HCT116 (cell line): Measurements from ENCODE around the gene UAP1. TPM values are rescaled to one million over a fixed set of nuclear protein-coding genes. Genes with fewer than 3 reads are reported as not detected.

ENCODE experiments used
- ATAC-seq: fragments of 200-7000 bp; cut with Tn5 transposase; 2 replicates; pipeline ENCODE4 v1.9.1; 2020; ENCODE audit warnings: mild to moderate bottlenecking, moderate library complexity
- BruUV-seq: library from RNA; stranded (reverse); fragments of 400-500 nt; replicated peaks from 2 replicates; lab custom pipeline; 2021; lab: Mats Ljungman, UMichigan
- CTCF ChIA-PET: fragments of 300-600 bp; sonication (Branson Sonifier 250); formaldehyde crosslinking; loops from one replicate; lab custom pipeline; 2021; ENCODE audit warnings: antibody characterized with exemption; lab: Charles Lee
- POLR2A ChIA-PET: fragments of 300-600, 350-600 bp; sonication (Branson Sonifier 250); formaldehyde crosslinking; loops from one replicate; lab custom pipeline; 2021; ENCODE audit warnings: antibody characterized with exemption; lab: Charles Lee
- RAD21 ChIA-PET, 2 experiments: fragments of 300-600 bp; sonication (Branson Sonifier 250); formaldehyde crosslinking; loops; one replicate each; lab custom pipeline; 2023; ENCODE audit warnings: low total read pairs in 2 of 2; ENCODE audit not compliant: uncharacterized antibody in 2 of 2, unreplicated experiment in 2 of 2, low non-redundant PET in 1 of 2; lab: Charles Lee
- DNase-seq: peaks from one replicate; pipeline ENCODE4 v3.0.0-alpha.2; 2010; ENCODE audit warnings: low read depth, low spot score
- H2AFZ ChIP-seq: fragments of 200-600 bp; shearing (Covaris generic), sonication (generic); 2 replicates; pipeline ENCODE4 v1.6.1; 2017; ENCODE audit warnings: low read depth, mixed run types, mixed read lengths, antibody characterized with exemption, low read length; ENCODE audit not compliant: poor library complexity, severe bottlenecking
- H3K27ac ChIP-seq: 2 replicates; pipeline ENCODE4 v1.5.1; 2012; ENCODE audit warnings: low read depth, low read length
- H3K27me3 ChIP-seq: fragments of 200-600 bp; sonication (generic); 2 replicates; pipeline ENCODE4 v1.6.1; 2016; ENCODE audit warnings: mixed run types, low read length, mixed read lengths; ENCODE audit not compliant: insufficient read depth
- H3K36me3 ChIP-seq, 2 experiments: fragments of 200-500 bp in 1 of 2; fragments of 200-600 bp in 1 of 2; sonication (Bioruptor generic) in 1 of 2; sonication (generic) in 1 of 2; 2 replicates each; pipeline versions ENCODE4 v1.5.1 to v1.6.1; 2014 to 2016; ENCODE audit warnings: low read length in 2 of 2, inconsistent platforms in 1 of 2, mixed read lengths in 1 of 2, mixed run types in 1 of 2; ENCODE audit not compliant: insufficient read depth in 2 of 2, control insufficient read depth in 1 of 2
- H3K4me1 ChIP-seq, 2 experiments: fragments of 200-600 bp in 1 of 2; sonication (generic) in 1 of 2; 2 replicates each; pipeline versions ENCODE4 v1.5.1 to v1.6.1; 2012 to 2017; ENCODE audit warnings: low read length in 2 of 2, inconsistent platforms in 1 of 2, mild to moderate bottlenecking in 1 of 2, mixed read lengths in 1 of 2, mixed run types in 1 of 2, moderate library complexity in 1 of 2; ENCODE audit not compliant: insufficient read depth in 2 of 2, control insufficient read depth in 1 of 2
- H3K4me2 ChIP-seq: fragments of 200-600 bp; sonication (generic); 2 replicates; pipeline ENCODE4 v1.6.1; 2017; ENCODE audit warnings: mixed run types, low read length, mixed read lengths
- H3K4me3 ChIP-seq, 2 experiments: fragments of 200-600 bp in 1 of 2; sonication (generic) in 1 of 2; replicated peaks in 1 of 2; 2 replicates each; pipeline ENCODE4 v1.5.1; 2011 to 2016; ENCODE audit warnings: low read length in 2 of 2, control low read depth in 1 of 2, low read depth in 1 of 2, mild to moderate bottlenecking in 1 of 2, mixed read lengths in 1 of 2, mixed run types in 1 of 2
- H3K79me2 ChIP-seq: fragments of 200-600 bp; sonication (generic); 2 replicates; pipeline ENCODE4 v1.6.1; 2017; ENCODE audit warnings: mild to moderate bottlenecking, mixed run types, low read length, moderate library complexity, mixed read lengths; ENCODE audit not compliant: insufficient read depth
- H3K9ac ChIP-seq: fragments of 200-600 bp; sonication (generic); 2 replicates; pipeline ENCODE4 v1.6.1; 2016; ENCODE audit warnings: low read length, mixed read lengths
- H3K9me2 ChIP-seq: fragments of 200-600 bp; sonication (generic), shearing (Covaris generic); 2 replicates; pipeline ENCODE4 v1.6.1; 2017; ENCODE audit warnings: mixed run types, mild to moderate bottlenecking, moderate library complexity; ENCODE audit not compliant: insufficient read depth
- H3K9me3 ChIP-seq, 2 experiments: fragments of 200-500 bp in 1 of 2; fragments of 200-600 bp in 1 of 2; sonication (Bioruptor generic) in 1 of 2; sonication (generic) in 1 of 2; 2 replicates each; pipeline ENCODE4 v1.6.1; 2014 to 2017; ENCODE audit warnings: low read length in 2 of 2, mixed read lengths in 2 of 2, inconsistent platforms in 1 of 2, low read depth in 1 of 2, mild to moderate bottlenecking in 1 of 2, mixed run types in 1 of 2, moderate library complexity in 1 of 2; ENCODE audit not compliant: control insufficient read depth in 1 of 2, insufficient read depth in 1 of 2
- H4K20me1 ChIP-seq: fragments of 200-600 bp; sonication (generic), shearing (Covaris generic); 2 replicates; pipeline ENCODE4 v1.6.1; 2017; ENCODE audit warnings: mixed run types, mild to moderate bottlenecking, moderate library complexity; ENCODE audit not compliant: insufficient read depth
- ATF3 ChIP-seq: IDR thresholded peaks from 2 replicates; pipeline ENCODE4 v1.6.1; 2012
- CBX3 ChIP-seq: IDR thresholded peaks from 2 replicates; pipeline ENCODE4 v1.6.1; 2012; ENCODE audit warnings: low read depth
- CTCF ChIP-seq, 3 experiments: fragments of 200-600 bp in 1 of 3; sonication (generic) in 1 of 3; IDR thresholded peaks in 2 of 3; conservative IDR thresholded peaks in 1 of 3; 2 replicates each; pipeline ENCODE4 v1.5.1; 2012 to 2017; ENCODE audit warnings: low read depth in 2 of 3, low read length in 2 of 3, antibody characterized with exemption in 1 of 3, borderline replicate concordance in 1 of 3, control low read depth in 1 of 3, mild to moderate bottlenecking in 1 of 3, mixed read lengths in 1 of 3, mixed run types in 1 of 3, moderate library complexity in 1 of 3; ENCODE audit not compliant: insufficient read depth in 1 of 3
- REST ChIP-seq: IDR thresholded peaks from 2 replicates; pipeline ENCODE4 v1.6.1; 2012; ENCODE audit warnings: low read depth
- SIN3A ChIP-seq: IDR thresholded peaks from 2 replicates; pipeline ENCODE4 v1.6.1; 2012; ENCODE audit warnings: low read depth
- YY1 ChIP-seq: IDR thresholded peaks from 2 replicates; pipeline ENCODE4 v1.6.1; 2011; ENCODE audit warnings: low read length, low read depth, moderate library complexity, mild to moderate bottlenecking; ENCODE audit not compliant: insufficient replicate concordance; ENCODE audit errors: extremely low read depth
- intact Hi-C: fragments of 100-400 bp; cut with micrococcal nuclease; formaldehyde crosslinking; loops from 2 replicates; pipeline ENCODE4 v1.10.0; 2022
- total RNA-seq: library from RNA; stranded (reverse); gene quantifications from one replicate; pipeline ENCODE4 v1.2.1, GENCODE V29; 2021; ENCODE audit not compliant: unreplicated experiment

The UAP1 gene
- total RNA-seq, 1 experiment from 2014 or later = 51.4 TPM

GRCh38 chr1:162631546-162632191, 70.1 kb downstream of the UAP1 start (continued):
- no peak for TF ChIP-seq CTCF (IDR thresholded peaks at IDR 0.05 in 2 of 3, conservative IDR thresholded peaks at IDR 0.05 in 1 of 3; ENCODE audit: borderline replicate concordance in 1 of 3, insufficient read depth in 1 of 3, low read depth in 2 of 3, low read length in 2 of 3)
- no peak for TF ChIP-seq CBX3
- no peak for TF ChIP-seq SIN3A
- TF ChIP-seq REST = no peak

GRCh38 chr1:162632217-162632666, 70.7 kb downstream of the UAP1 start, which contains the start of gene DDR2:
Gene DDR2 (plus strand): TSS chr1:162632464. CDS start chr1:162719064, 86,600 bp downstream.
- peaks cover 0 to 6% of the 10 kb centered on the region in 2 experiments; a peak in 1 of 4 replicates for H3K4me1 ChIP-seq
- RAD21 ChIA-PET = no interaction called here
- CTCF ChIA-PET = interaction anchor here (1.0 to 1.1 kb wide), 2 partner anchors 18 to 19 kb away, joined by 3 read pairs; no protein-coding TSS in a partner anchor
- TF ChIP-seq ATF3 (no peak), YY1 (no peak)
- no peaks in the 10 kb centered on the region for H3K9me3 ChIP-seq
- POLR2A ChIA-PET = no interaction called here
- intact Hi-C loops = no loop called here
- no peaks in the 10 kb centered on the region for H3K9me2 ChIP-seq
- no peak within 1 kb of the TSS for H2AFZ ChIP-seq
- DNase-seq = no peak
- no peaks in the 10 kb centered on the region for H3K36me3 ChIP-seq
- H3K27me3 ChIP-seq = no peaks in the 10 kb centered on the region
- ATAC-seq = no peak
- no peak within 1 kb of the TSS for H3K4me3 ChIP-seq
- H3K4me2 ChIP-seq = no peak within 1 kb of the TSS
- H3K79me2 ChIP-seq = no peaks in the 10 kb centered on the region
- BruUV-seq = no TSS peak
- H3K27ac ChIP-seq = no peak within 1 kb of the TSS
- no peaks in the 10 kb centered on the region for H4K20me1 ChIP-seq
- no peak within 1 kb of the TSS for H3K9ac ChIP-seq
